Measurements from ENCODE around the gene TMEM169. TPM values are rescaled to one million over a fixed set of nuclear protein-coding genes. Genes with fewer than 3 reads are reported as not detected.

The TMEM169 gene
- total and polyA plus RNA-seq, 2 of the 4 experiments (the other 2 are of a cell fraction), result 0.15 to 0.54 TPM

- Histone ChIP-seq H2BK120ac (ENCODE audit: low read depth, low read length) (no peak overlapping the region), H3K14ac (replicated peaks; ENCODE audit: low read depth, low read length) (no peak overlapping the region), H3K79me1 (ENCODE audit: low read depth in 1 of 2, low read length in 2 of 2) (no peaks in the 10 kb centered on the region), H4K8ac (ENCODE audit: low read depth in 2 of 2, low read length in 2 of 2) (no peak overlapping the region), H4K91ac (ENCODE audit: insufficient read depth, low read depth, low read length) (no peak overlapping the region), H2AK5ac (ENCODE audit: low read depth, low read length) (no peak overlapping the region), H3K23ac (ENCODE audit: low read depth, low read length) (no peak overlapping the region), H3K27ac (ENCODE audit: insufficient read depth, low read length) (no peak overlapping the region), H3K9me1 (ENCODE audit: insufficient read depth, low read length) (no peaks in the 10 kb centered on the region), H2BK5ac (ENCODE audit: low read depth, low read length, poor library complexity, severe bottlenecking) (no peak overlapping the region), H4K20me1 (ENCODE audit: insufficient read depth, low read length) (no peaks in the 10 kb centered on the region), H3K4me3 (ENCODE audit: insufficient read depth, low read depth, low read length) (no peak overlapping the region), H3K36me3 (ENCODE audit: control insufficient read depth, insufficient read depth, low read length) (no peaks in the 10 kb centered on the region), H3K27me3 (ENCODE audit: control insufficient read depth, insufficient read depth, low read length) (no peaks in the 10 kb centered on the region), H3K9ac (ENCODE audit: low read depth, low read length) (no peak overlapping the region), H3K4me1 (ENCODE audit: control insufficient read depth, insufficient read depth, low read length) (no peaks in the 10 kb centered on the region), H3K56ac (ENCODE audit: extremely low read depth, insufficient read depth, low read length) (no peak overlapping the region), H3K4me2 (ENCODE audit: low read depth, low read length) (no peak overlapping the region), H2BK20ac (ENCODE audit: low read depth, low read length) (no peak overlapping the region), H3K4ac (ENCODE audit: low read depth, low read length) (no peak overlapping the region), H2AK9ac (replicated peaks; ENCODE audit: low read depth, low read length, poor library complexity) (no peak overlapping the region), H3K9me3 (ENCODE audit: control insufficient read depth, insufficient read depth, low read length) (no peaks in the 10 kb centered on the region), H2AFZ (replicated peaks; ENCODE audit: low read length, poor library complexity) (no peak overlapping the region), H3K18ac (ENCODE audit: low read depth, low read length) (no peak overlapping the region), H2BK15ac (ENCODE audit: low read depth, low read length) (no peak overlapping the region), H4K5ac (ENCODE audit: low read depth, low read length) (no peak overlapping the region)
- TF ChIP-seq RAD21 (IDR thresholded peaks at IDR 0.05; ENCODE audit: low read length), result no peak
- WGBS, 2 experiments (ENCODE audit: extremely low coverage in 2 of 2, insufficient read length in 1 of 2), result no CpG with 5 or more reads among the region's 3 CpGs
- DNase-seq, result no peak
- intact Hi-C loops (cut with micrococcal nuclease) (loop anchor here (10.0 kb wide), 1 partner anchor 625 kb away; no protein-coding TSS in a partner anchor), dilution Hi-C loops (cut with HindIII; ENCODE audit: low sequenced_read_pairs, unreplicated experiment) (no loop called here), in situ Hi-C loops (cut with MboI; ENCODE audit: low sequenced_read_pairs) (no loop called here)
- CTCF ChIA-PET, result interaction anchor here (1.0 kb wide), 1 partner anchor 17 kb away, joined by 4 read pairs; no protein-coding TSS in a partner anchor
- ATAC-seq (ENCODE audit: low read depth), result no peak
- POLR2A ChIA-PET (ENCODE audit: unreplicated experiment), result no interaction called here
- BruUV-seq (replicated peaks), result no TSS peak
These were observed 41.8 kb upstream of the TMEM169 start for GRCh38 chr2:216039918-216040317.
